ENCODE data around the gene PHF21A. TPM values are rescaled to one million over a fixed set of nuclear protein-coding genes. Genes with fewer than 3 reads are reported as not detected.

The PHF21A gene
- total RNA-seq, 1 experiment from 2014 or later: 29.4 TPM

DNA sequence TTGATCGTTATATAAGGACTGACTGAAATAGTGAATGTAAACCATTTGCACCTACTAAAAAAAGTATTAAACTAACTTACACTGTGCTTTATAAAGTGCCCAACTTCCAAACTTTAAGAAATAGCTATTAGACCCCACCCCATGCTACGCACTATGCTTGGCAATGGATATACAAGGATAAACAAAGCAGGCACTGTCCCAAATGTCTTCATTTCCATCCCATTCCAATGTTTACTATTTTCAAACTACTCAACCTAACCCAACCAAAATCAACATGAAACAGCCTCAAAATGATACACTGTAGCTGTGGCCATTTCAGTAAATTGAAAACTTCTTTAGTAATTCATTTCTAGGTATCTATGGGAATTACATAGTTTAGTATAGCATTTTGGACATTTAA is 12.5 kb downstream of the PHF21A start (continued):
- TF ChIP-seq, protein P1, sequence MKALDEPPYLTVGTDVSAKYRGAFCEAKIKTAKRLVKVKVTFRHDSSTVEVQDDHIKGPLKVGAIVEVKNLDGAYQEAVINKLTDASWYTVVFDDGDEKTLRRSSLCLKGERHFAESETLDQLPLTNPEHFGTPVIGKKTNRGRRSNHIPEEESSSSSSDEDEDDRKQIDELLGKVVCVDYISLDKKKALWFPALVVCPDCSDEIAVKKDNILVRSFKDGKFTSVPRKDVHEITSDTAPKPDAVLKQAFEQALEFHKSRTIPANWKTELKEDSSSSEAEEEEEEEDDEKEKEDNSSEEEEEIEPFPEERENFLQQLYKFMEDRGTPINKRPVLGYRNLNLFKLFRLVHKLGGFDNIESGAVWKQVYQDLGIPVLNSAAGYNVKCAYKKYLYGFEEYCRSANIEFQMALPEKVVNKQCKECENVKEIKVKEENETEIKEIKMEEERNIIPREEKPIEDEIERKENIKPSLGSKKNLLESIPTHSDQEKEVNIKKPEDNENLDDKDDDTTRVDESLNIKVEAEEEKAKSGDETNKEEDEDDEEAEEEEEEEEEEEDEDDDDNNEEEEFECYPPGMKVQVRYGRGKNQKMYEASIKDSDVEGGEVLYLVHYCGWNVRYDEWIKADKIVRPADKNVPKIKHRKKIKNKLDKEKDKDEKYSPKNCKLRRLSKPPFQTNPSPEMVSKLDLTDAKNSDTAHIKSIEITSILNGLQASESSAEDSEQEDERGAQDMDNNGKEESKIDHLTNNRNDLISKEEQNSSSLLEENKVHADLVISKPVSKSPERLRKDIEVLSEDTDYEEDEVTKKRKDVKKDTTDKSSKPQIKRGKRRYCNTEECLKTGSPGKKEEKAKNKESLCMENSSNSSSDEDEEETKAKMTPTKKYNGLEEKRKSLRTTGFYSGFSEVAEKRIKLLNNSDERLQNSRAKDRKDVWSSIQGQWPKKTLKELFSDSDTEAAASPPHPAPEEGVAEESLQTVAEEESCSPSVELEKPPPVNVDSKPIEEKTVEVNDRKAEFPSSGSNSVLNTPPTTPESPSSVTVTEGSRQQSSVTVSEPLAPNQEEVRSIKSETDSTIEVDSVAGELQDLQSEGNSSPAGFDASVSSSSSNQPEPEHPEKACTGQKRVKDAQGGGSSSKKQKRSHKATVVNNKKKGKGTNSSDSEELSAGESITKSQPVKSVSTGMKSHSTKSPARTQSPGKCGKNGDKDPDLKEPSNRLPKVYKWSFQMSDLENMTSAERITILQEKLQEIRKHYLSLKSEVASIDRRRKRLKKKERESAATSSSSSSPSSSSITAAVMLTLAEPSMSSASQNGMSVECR (CRISPR knock-in tag; IDR thresholded peaks at IDR 0.05; ENCODE audit: borderline replicate concordance): no peak
- TF ChIP-seq ESRRA (CRISPR knock-in tag; IDR thresholded peaks at IDR 0.05; ENCODE audit: borderline replicate concordance): no peak
- TF ChIP-seq, protein P2, sequence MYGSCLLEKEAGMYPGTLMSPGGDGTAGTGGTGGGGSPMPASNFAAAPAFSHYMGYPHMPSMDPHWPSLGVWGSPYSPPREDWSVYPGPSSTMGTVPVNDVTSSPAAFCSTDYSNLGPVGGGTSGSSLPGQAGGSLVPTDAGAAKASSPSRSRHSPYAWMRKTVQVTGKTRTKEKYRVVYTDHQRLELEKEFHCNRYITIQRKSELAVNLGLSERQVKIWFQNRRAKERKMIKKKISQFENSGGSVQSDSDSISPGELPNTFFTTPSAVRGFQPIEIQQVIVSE (CRISPR knock-in tag; IDR thresholded peaks at IDR 0.05; ENCODE audit: borderline replicate concordance): no peak
- TF ChIP-seq ZNF121 (CRISPR knock-in tag; IDR thresholded peaks at IDR 0.05): no peak
- TF ChIP-seq EMX1 (CRISPR knock-in tag; IDR thresholded peaks at IDR 0.05): no peak
- TF ChIP-seq ZBTB43 (CRISPR knock-in tag; IDR thresholded peaks at IDR 0.05): no peak

DNA sequence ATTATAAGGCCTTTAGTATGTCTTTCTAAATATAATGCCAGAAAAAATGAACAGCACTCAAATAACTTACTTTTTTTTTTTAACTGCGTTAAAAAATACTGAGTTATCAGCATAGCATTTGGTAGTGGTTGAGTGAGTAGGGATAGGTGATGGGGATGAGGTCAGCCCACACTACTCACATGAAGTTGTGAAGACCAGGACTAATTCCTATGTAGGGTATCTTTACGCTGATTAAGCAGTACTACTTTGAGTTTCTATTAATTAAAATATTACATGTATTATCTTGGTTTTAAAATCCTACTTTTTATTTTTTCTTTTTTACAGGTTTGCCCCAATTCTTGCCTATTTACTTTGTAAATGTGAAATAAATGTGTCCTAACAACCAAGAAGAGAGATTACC is 13.5 kb downstream of the PHF21A start:
- H3K9me3 Mint-ChIP-seq: no peaks in the 10 kb centered on the region
- no peaks in the 10 kb centered on the region for H3K36me3 Mint-ChIP-seq
- peaks cover 30% of the 10 kb centered on the region for H3K4me1 Mint-ChIP-seq
- ChIA-PET CTCF (no interaction called here), POLR2A (no interaction called here)
- H3K27ac Mint-ChIP-seq: no peak overlapping the region
- DNase-seq (ENCODE audit: low spot score) (no peak), ATAC-seq (no peak)
- no peak overlapping the region for H3K4me3 Mint-ChIP-seq
- H3K27me3 Mint-ChIP-seq (ENCODE audit: low read depth): no peaks in the 10 kb centered on the region
- no peak for TF ChIP-seq ZBTB21 (CRISPR knock-in tag; IDR thresholded peaks at IDR 0.05; ENCODE audit: borderline replicate concordance)
- TF ChIP-seq NR2C2 (CRISPR knock-in tag; IDR thresholded peaks at IDR 0.05): no peak
- no peak for TF ChIP-seq TEAD4 (CRISPR knock-in tag; IDR thresholded peaks at IDR 0.05)
- no peak for TF ChIP-seq ATF1 (CRISPR knock-in tag; IDR thresholded peaks at IDR 0.05)
- TF ChIP-seq, protein P3, sequence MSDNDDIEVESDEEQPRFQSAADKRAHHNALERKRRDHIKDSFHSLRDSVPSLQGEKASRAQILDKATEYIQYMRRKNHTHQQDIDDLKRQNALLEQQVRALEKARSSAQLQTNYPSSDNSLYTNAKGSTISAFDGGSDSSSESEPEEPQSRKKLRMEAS (CRISPR knock-in tag; IDR thresholded peaks at IDR 0.05): no peak
- no peak for TF ChIP-seq ZBTB43 (CRISPR knock-in tag; IDR thresholded peaks at IDR 0.05)
- TF ChIP-seq ESRRA (CRISPR knock-in tag; IDR thresholded peaks at IDR 0.05; ENCODE audit: borderline replicate concordance): no peak
- TF ChIP-seq, protein P4, sequence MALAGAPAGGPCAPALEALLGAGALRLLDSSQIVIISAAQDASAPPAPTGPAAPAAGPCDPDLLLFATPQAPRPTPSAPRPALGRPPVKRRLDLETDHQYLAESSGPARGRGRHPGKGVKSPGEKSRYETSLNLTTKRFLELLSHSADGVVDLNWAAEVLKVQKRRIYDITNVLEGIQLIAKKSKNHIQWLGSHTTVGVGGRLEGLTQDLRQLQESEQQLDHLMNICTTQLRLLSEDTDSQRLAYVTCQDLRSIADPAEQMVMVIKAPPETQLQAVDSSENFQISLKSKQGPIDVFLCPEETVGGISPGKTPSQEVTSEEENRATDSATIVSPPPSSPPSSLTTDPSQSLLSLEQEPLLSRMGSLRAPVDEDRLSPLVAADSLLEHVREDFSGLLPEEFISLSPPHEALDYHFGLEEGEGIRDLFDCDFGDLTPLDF (CRISPR knock-in tag; IDR thresholded peaks at IDR 0.05): no peak
- no peak for TF ChIP-seq HMGA2 (CRISPR knock-in tag; IDR thresholded peaks at IDR 0.05)
- TF ChIP-seq, protein P5, sequence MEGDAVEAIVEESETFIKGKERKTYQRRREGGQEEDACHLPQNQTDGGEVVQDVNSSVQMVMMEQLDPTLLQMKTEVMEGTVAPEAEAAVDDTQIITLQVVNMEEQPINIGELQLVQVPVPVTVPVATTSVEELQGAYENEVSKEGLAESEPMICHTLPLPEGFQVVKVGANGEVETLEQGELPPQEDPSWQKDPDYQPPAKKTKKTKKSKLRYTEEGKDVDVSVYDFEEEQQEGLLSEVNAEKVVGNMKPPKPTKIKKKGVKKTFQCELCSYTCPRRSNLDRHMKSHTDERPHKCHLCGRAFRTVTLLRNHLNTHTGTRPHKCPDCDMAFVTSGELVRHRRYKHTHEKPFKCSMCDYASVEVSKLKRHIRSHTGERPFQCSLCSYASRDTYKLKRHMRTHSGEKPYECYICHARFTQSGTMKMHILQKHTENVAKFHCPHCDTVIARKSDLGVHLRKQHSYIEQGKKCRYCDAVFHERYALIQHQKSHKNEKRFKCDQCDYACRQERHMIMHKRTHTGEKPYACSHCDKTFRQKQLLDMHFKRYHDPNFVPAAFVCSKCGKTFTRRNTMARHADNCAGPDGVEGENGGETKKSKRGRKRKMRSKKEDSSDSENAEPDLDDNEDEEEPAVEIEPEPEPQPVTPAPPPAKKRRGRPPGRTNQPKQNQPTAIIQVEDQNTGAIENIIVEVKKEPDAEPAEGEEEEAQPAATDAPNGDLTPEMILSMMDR (IDR thresholded peaks at IDR 0.05): no peak
- TF ChIP-seq ZSCAN18 (CRISPR knock-in tag; IDR thresholded peaks at IDR 0.05): no peak
- no peak for TF ChIP-seq NR3C1 (CRISPR knock-in tag; conservative IDR thresholded peaks at IDR 0.05; ENCODE audit: low read depth)
- no peak for TF ChIP-seq GRHL2 (CRISPR knock-in tag; IDR thresholded peaks at IDR 0.05; ENCODE audit: insufficient replicate concordance, severe bottlenecking)
- no peak for TF ChIP-seq ZNF219 (CRISPR knock-in tag; IDR thresholded peaks at IDR 0.05; ENCODE audit: borderline replicate concordance)
- no peak for TF ChIP-seq EMX1 (CRISPR knock-in tag; IDR thresholded peaks at IDR 0.05)
- TF ChIP-seq USF1 (CRISPR knock-in tag; IDR thresholded peaks at IDR 0.05): no peak
- TF ChIP-seq, protein P6, sequence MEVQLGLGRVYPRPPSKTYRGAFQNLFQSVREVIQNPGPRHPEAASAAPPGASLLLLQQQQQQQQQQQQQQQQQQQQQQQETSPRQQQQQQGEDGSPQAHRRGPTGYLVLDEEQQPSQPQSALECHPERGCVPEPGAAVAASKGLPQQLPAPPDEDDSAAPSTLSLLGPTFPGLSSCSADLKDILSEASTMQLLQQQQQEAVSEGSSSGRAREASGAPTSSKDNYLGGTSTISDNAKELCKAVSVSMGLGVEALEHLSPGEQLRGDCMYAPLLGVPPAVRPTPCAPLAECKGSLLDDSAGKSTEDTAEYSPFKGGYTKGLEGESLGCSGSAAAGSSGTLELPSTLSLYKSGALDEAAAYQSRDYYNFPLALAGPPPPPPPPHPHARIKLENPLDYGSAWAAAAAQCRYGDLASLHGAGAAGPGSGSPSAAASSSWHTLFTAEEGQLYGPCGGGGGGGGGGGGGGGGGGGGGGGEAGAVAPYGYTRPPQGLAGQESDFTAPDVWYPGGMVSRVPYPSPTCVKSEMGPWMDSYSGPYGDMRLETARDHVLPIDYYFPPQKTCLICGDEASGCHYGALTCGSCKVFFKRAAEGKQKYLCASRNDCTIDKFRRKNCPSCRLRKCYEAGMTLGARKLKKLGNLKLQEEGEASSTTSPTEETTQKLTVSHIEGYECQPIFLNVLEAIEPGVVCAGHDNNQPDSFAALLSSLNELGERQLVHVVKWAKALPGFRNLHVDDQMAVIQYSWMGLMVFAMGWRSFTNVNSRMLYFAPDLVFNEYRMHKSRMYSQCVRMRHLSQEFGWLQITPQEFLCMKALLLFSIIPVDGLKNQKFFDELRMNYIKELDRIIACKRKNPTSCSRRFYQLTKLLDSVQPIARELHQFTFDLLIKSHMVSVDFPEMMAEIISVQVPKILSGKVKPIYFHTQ (CRISPR knock-in tag; IDR thresholded peaks at IDR 0.05): no peak

Measured in WTC11 (cell line).